H1 (cell line): ENCODE results near the gene ANKRD66. TPM values are rescaled to one million over a fixed set of nuclear protein-coding genes. Genes with fewer than 3 reads are reported as not detected.

Source experiments
- CTCF ChIA-PET: fragments of 300-600 bp; sonication (Branson Sonifier 250); formaldehyde crosslinking; loops from one replicate; lab custom pipeline; 2021; ENCODE audit not compliant: partially characterized antibody; lab: Charles Lee
- POLR2A ChIA-PET: fragments of 300-600 bp; sonication (Branson Sonifier 250); formaldehyde crosslinking; loops from one replicate; lab custom pipeline; 2021; ENCODE audit warnings: inconsistent platforms; ENCODE audit not compliant: partially characterized antibody; lab: Charles Lee
- DNase-seq, 2 experiments: peaks; one replicate each; pipeline versions ENCODE4 v3.0.0 to v3.0.0-alpha.2; 2010 to 2022; ENCODE audit warnings: low spot score in 2 of 2, low read depth in 1 of 2, mixed read lengths in 1 of 2
- FAIRE-seq: peaks from 2 replicates; lab custom pipeline; 2011; peaks lifted over from hg19 to GRCh38; lab: Jason Lieb, UNC
- H2AFZ ChIP-seq: 2 replicates; pipeline ENCODE4 v1.8.1; 2012; ENCODE audit warnings: low read length, inconsistent platforms
- H2AK5ac ChIP-seq: 2 replicates; pipeline ENCODE4 v1.6.1; 2013; ENCODE audit warnings: low read depth, low read length
- H2BK120ac ChIP-seq: replicated peaks from 2 replicates; pipeline ENCODE3; 2013; ENCODE audit warnings: low read depth, low read length, inconsistent platforms
- H2BK12ac ChIP-seq: 2 replicates; pipeline ENCODE4 v1.6.1; 2013; ENCODE audit warnings: low read depth, low read length
- H2BK15ac ChIP-seq: 2 replicates; pipeline ENCODE4 v1.6.1; 2013; ENCODE audit warnings: low read length
- H2BK20ac ChIP-seq: 2 replicates; pipeline ENCODE4 v1.6.1; 2013; ENCODE audit warnings: low read length
- H2BK5ac ChIP-seq: 2 replicates; pipeline ENCODE4 v1.6.1; 2013; ENCODE audit warnings: low read depth, low read length
- H3K14ac ChIP-seq: 2 replicates; pipeline ENCODE4 v1.6.1; 2013; ENCODE audit warnings: inconsistent platforms; ENCODE audit not compliant: insufficient read length
- H3K18ac ChIP-seq: 2 replicates; pipeline ENCODE4 v1.6.1; 2013; ENCODE audit warnings: low read length; ENCODE audit errors: extremely low read depth
- H3K23ac ChIP-seq: 2 replicates; pipeline ENCODE4 v1.6.1; 2013; ENCODE audit warnings: inconsistent platforms; ENCODE audit not compliant: insufficient read length
- H3K23me2 ChIP-seq: 2 replicates; pipeline ENCODE4 v1.6.1; 2013; ENCODE audit warnings: low read depth, low read length
- H3K27ac ChIP-seq: 2 replicates; pipeline ENCODE4 v1.6.1; 2011; ENCODE audit warnings: low read depth, low read length, inconsistent platforms
- H3K27me3 ChIP-seq, 4 experiments: replicated peaks in 1 of 4; 1 replicate in 1 of 4; 2 replicates in 3 of 4; pipeline versions ENCODE4 v1.6.1 to v1.8.1; 2011 to 2013; ENCODE audit warnings: low read length in 3 of 4, mild to moderate bottlenecking in 3 of 4, inconsistent platforms in 2 of 4, mixed read lengths in 2 of 4, moderate library complexity in 1 of 4; ENCODE audit not compliant: control insufficient read depth in 3 of 4, insufficient read depth in 3 of 4; ENCODE audit errors: extremely low read depth in 1 of 4
- H3K36me3 ChIP-seq, 4 experiments: 2 replicates each; pipeline versions ENCODE4 v1.6.1 to v1.8.1; 2011 to 2013; ENCODE audit warnings: mild to moderate bottlenecking in 4 of 4, low read length in 3 of 4, moderate library complexity in 2 of 4, control low read depth in 1 of 4, inconsistent platforms in 1 of 4; ENCODE audit not compliant: insufficient read depth in 4 of 4, control insufficient read depth in 2 of 4
- H3K4ac ChIP-seq: replicated peaks from 2 replicates; pipeline ENCODE3; 2013; ENCODE audit warnings: low read length, low read depth, mixed read lengths, inconsistent platforms; ENCODE audit not compliant: insufficient read length
- H3K4me1 ChIP-seq, 4 experiments: replicated peaks in 1 of 4; 1 replicate in 1 of 4; 2 replicates in 3 of 4; pipeline versions ENCODE4 v1.6.1 to v1.8.1; 2011 to 2013; ENCODE audit warnings: low read length in 3 of 4, inconsistent platforms in 2 of 4, mixed read lengths in 1 of 4; ENCODE audit not compliant: insufficient read depth in 4 of 4, control insufficient read depth in 3 of 4
- H3K4me2 ChIP-seq, 2 experiments: 2 replicates each; pipeline versions ENCODE4 v1.6.1 to v1.8.1; 2011 to 2013; ENCODE audit warnings: low read depth in 2 of 2, low read length in 2 of 2, control low read depth in 1 of 2, inconsistent platforms in 1 of 2, mild to moderate bottlenecking in 1 of 2; ENCODE audit not compliant: insufficient read depth in 1 of 2
- H3K4me3 ChIP-seq, 4 experiments: fragments of 200-600, 300-600 bp in 1 of 4; sonication (generic), shearing (Covaris generic), sonication (Bioruptor Twin) in 1 of 4; 2 replicates each; pipeline versions ENCODE4 v1.5.1 to v1.8.1; 2011 to 2016; ENCODE audit warnings: low read length in 4 of 4, low read depth in 3 of 4, control low read depth in 2 of 4, inconsistent platforms in 2 of 4, mild to moderate bottlenecking in 2 of 4, mixed read lengths in 1 of 4, moderate library complexity in 1 of 4; ENCODE audit not compliant: insufficient read depth in 2 of 4; ENCODE audit errors: extremely low read depth in 1 of 4
- H3K56ac ChIP-seq: replicated peaks from 2 replicates; pipeline ENCODE3; 2013; ENCODE audit warnings: low read depth, mild to moderate bottlenecking, mixed read lengths, low read length, inconsistent platforms; ENCODE audit not compliant: insufficient read length
- H3K79me1 ChIP-seq: 2 replicates; pipeline ENCODE4 v1.6.1; 2013; ENCODE audit warnings: low read depth, low read length, control low read depth
- H3K79me2 ChIP-seq, 2 experiments: 2 replicates each; pipeline versions ENCODE4 v1.6.1 to v1.8.1; 2012 to 2013; ENCODE audit warnings: low read length in 2 of 2, mild to moderate bottlenecking in 2 of 2, inconsistent platforms in 1 of 2; ENCODE audit not compliant: insufficient read depth in 2 of 2, control insufficient read depth in 1 of 2
- H3K9ac ChIP-seq, 4 experiments: replicated peaks in 1 of 4; 1 replicate in 1 of 4; 2 replicates in 3 of 4; pipeline versions ENCODE4 v1.6.1 to v1.8.1; 2011 to 2013; ENCODE audit warnings: low read depth in 3 of 4, low read length in 3 of 4, control low read depth in 2 of 4, mild to moderate bottlenecking in 2 of 4, moderate library complexity in 2 of 4, inconsistent platforms in 1 of 4; ENCODE audit errors: extremely low read depth in 1 of 4
- H3K9me3 ChIP-seq, 2 experiments: 2 replicates each; pipeline versions ENCODE4 v1.6.1 to v1.8.1; 2012 to 2013; ENCODE audit warnings: mild to moderate bottlenecking in 2 of 2, moderate library complexity in 2 of 2, control low read depth in 1 of 2, inconsistent platforms in 1 of 2, low read depth in 1 of 2, low read length in 1 of 2, mixed read lengths in 1 of 2; ENCODE audit not compliant: insufficient read depth in 2 of 2
- H4K20me1 ChIP-seq, 2 experiments: replicated peaks in 1 of 2; 2 replicates each; pipeline versions ENCODE3 to v1.8.1; 2011 to 2013; ENCODE audit warnings: inconsistent platforms in 2 of 2, low read length in 2 of 2, mild to moderate bottlenecking in 1 of 2; ENCODE audit not compliant: insufficient read depth in 2 of 2, control insufficient read depth in 1 of 2
- H4K5ac ChIP-seq: 2 replicates; pipeline ENCODE4 v1.6.1; 2013; ENCODE audit warnings: low read length, low read depth, mixed read lengths, inconsistent platforms; ENCODE audit not compliant: insufficient read length
- H4K8ac ChIP-seq: 2 replicates; pipeline ENCODE4 v1.8.0; 2013; ENCODE audit warnings: mild to moderate bottlenecking, moderate library complexity, low read length, inconsistent platforms; ENCODE audit not compliant: insufficient read depth; ENCODE audit errors: extremely low read depth
- H4K91ac ChIP-seq: replicated peaks from 2 replicates; pipeline ENCODE3; 2013; ENCODE audit warnings: low read length, mixed read lengths, inconsistent platforms; ENCODE audit not compliant: insufficient read length
- BRCA1 ChIP-seq: IDR thresholded peaks from 2 replicates; pipeline ENCODE4 v1.6.1; 2012; ENCODE audit warnings: low read depth, low read length, improper control_type of control experiment
- CHD2 ChIP-seq: IDR thresholded peaks from 2 replicates; pipeline ENCODE4 v1.6.1; 2012; ENCODE audit warnings: low read length, improper control_type of control experiment
- EGR1 ChIP-seq: IDR thresholded peaks from 2 replicates; pipeline ENCODE4 v1.6.1; 2011; ENCODE audit warnings: low read depth, low read length, borderline replicate concordance
- GABPA ChIP-seq: IDR thresholded peaks from 2 replicates; pipeline ENCODE4 v1.6.1; 2011; ENCODE audit warnings: mild to moderate bottlenecking, low read length, moderate library complexity, borderline replicate concordance; ENCODE audit not compliant: insufficient read depth
- GTF2F1 ChIP-seq: IDR thresholded peaks from 2 replicates; pipeline ENCODE4 v1.6.1; 2012; ENCODE audit warnings: low read depth, low read length, improper control_type of control experiment, borderline replicate concordance
- JUND ChIP-seq: IDR thresholded peaks from 2 replicates; pipeline ENCODE4 v1.6.1; 2011; ENCODE audit warnings: mild to moderate bottlenecking, improper control_type of control experiment, low read length
- MAFK ChIP-seq: IDR thresholded peaks from 2 replicates; pipeline ENCODE4 v1.6.1; 2012; ENCODE audit warnings: low read depth, mild to moderate bottlenecking, improper control_type of control experiment, low read length
- POU5F1 ChIP-seq: IDR thresholded peaks from 2 replicates; pipeline ENCODE4 v1.6.1; 2011; ENCODE audit warnings: low read depth, mild to moderate bottlenecking, low read length, moderate library complexity
- RBBP5 ChIP-seq: IDR thresholded peaks from 2 replicates; pipeline ENCODE4 v1.7.1; 2012; ENCODE audit warnings: low read depth, mild to moderate bottlenecking, inconsistent platforms, low read length, moderate library complexity, borderline replicate concordance
- SP1 ChIP-seq: IDR thresholded peaks from 2 replicates; pipeline ENCODE4 v1.6.1; 2011; ENCODE audit warnings: low read depth, low read length
- TCF12 ChIP-seq: IDR thresholded peaks from 2 replicates; pipeline ENCODE4 v1.6.1; 2011; ENCODE audit warnings: low read depth, mild to moderate bottlenecking, low read length
- TEAD4 ChIP-seq: IDR thresholded peaks from 2 replicates; pipeline ENCODE4 v1.6.1; 2012; ENCODE audit warnings: low read depth, low read length, inconsistent platforms, mixed read lengths
- WGBS, 2 experiments: shearing (Covaris generic) in 1 of 2; methylation state at CpG; one replicate each; pipeline versions ENCODE4 v1.1.6 to v1.1.7; 2013 to 2015; ENCODE audit warnings: low lambda C conversion rate in 2 of 2, mixed read lengths in 2 of 2, inconsistent platforms in 1 of 2, low coverage in 1 of 2, missing lambda C conversion rate in 1 of 2; ENCODE audit not compliant: insufficient replicate concordance in 2 of 2, insufficient coverage in 1 of 2, insufficient read length in 1 of 2; ENCODE audit errors: extremely low coverage in 1 of 2, missing lambda C conversion rate in 1 of 2; 5-methylcytosine and 5-hydroxymethylcytosine counted together
- polyA plus RNA-seq, 7 experiments: library from polyadenylated mRNA; depleted of rRNA in 3 of 7; stranded (reverse) in 5 of 7; unstranded in 2 of 7; fragments of >200 nt in 5 of 7; fragments of 200-250 nt in 2 of 7; gene quantifications; 1 replicate in 5 of 7; 2 replicates in 1 of 7; 4 replicates in 1 of 7; pipeline versions ENCODE4 v1.2.1 to v1.2.3, GENCODE V29; 2011 to 2013; ENCODE audit warnings: missing spikeins in 2 of 7, mixed read lengths in 2 of 7
- total RNA-seq: library from RNA; stranded (reverse); fragmentation: NEBNext Ultra II Directional; extraction: Animal tissue kit (Norgen Biotek cat#: 25700); gene quantifications from 2 replicates; pipeline ENCODE4 v1.2.1, GENCODE V29; 2021

The ANKRD66 gene
- total and polyA plus RNA-seq, 2 of the 8 experiments (the other 6 are each of a cell fraction or from before 2014, with no cell fraction given) = 0.05 TPM; not detected in 1

DNA sequence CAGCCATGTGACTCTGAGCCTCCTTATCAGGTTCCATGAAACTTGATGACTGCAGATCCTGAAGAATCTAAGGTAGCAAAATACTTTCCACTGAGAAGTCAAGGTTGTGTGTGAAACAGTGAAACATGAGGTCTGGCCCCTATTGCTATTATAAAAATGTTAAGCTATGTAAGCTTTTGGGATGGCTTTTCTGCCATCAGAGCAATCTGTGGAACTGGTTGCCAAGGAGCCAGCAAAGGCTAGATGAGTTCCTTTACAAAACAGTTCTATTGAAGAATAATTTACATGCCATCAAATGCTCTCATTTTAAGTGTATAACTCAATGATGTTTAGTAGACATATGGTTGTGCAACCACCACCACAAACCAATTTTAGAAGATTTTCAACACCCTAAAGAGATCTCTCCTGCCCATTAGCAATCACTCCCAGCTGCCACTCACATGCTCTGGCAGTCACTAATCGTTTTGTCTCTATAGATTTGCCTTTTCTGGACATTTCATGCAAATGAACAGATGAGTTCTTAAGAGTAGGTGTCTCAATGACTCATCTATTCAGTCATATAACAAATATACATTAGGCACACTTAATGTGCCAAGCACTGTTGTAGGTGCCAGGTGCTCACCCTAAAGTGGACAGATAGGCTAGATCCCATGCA is 26.6 kb downstream of the ANKRD66 start:
- ChIA-PET CTCF (interaction anchor here (0.7 to 1.8 kb wide), 3 partner anchors 39 to 836 kb away, joined by 3 to 4 read pairs (median 3); partner anchors contain the start of gene PLA2G7), POLR2A (no interaction called here)
- H4K8ac ChIP-seq = no peak overlapping the region
- no peak overlapping the region for H3K4me2 ChIP-seq
- H3K23me2 ChIP-seq = no peaks in the 10 kb centered on the region
- H3K9ac ChIP-seq = no peak overlapping the region
- H4K91ac ChIP-seq = no peak overlapping the region
- no peaks in the 10 kb centered on the region for H3K79me2 ChIP-seq
- no peaks in the 10 kb centered on the region for H3K36me3 ChIP-seq
- H3K27me3 ChIP-seq = no peaks in the 10 kb centered on the region
- no peak overlapping the region for H2BK20ac ChIP-seq
- H4K20me1 ChIP-seq = no peaks in the 10 kb centered on the region
- H4K5ac ChIP-seq = no peak overlapping the region
- H3K14ac ChIP-seq = no peak overlapping the region
- no peak for DNase-seq
- H3K4me3 ChIP-seq = no peak overlapping the region
- H3K23ac ChIP-seq = no peak overlapping the region
- TF ChIP-seq EGR1 (no peak), GABPA (no peak), JUND (no peak), SP1 (no peak), MAFK (no peak), TCF12 (no peak), CHD2 (no peak), POU5F1 (no peak), GTF2F1 (no peak), BRCA1 (no peak), RBBP5 (no peak), TEAD4 (no peak)
- H3K4me1 ChIP-seq = no peaks in the 10 kb centered on the region
- H2BK12ac ChIP-seq = no peak overlapping the region
- no peak overlapping the region for H2AFZ ChIP-seq
- no peak overlapping the region for H3K56ac ChIP-seq
- WGBS, 2 experiments = 82% methylated on average over 1 of the region's 1 CpG; no CpG with 5 or more reads in 1 of the 2 experiments
- H3K79me1 ChIP-seq = no peaks in the 10 kb centered on the region
- H3K4ac ChIP-seq = no peak overlapping the region
- no peak overlapping the region for H2BK120ac ChIP-seq
- no peaks in the 10 kb centered on the region for H3K9me3 ChIP-seq
- H2AK5ac ChIP-seq = no peak overlapping the region
- no peak overlapping the region for H2BK5ac ChIP-seq
- no peak for FAIRE-seq
- no peak overlapping the region for H2BK15ac ChIP-seq
- H3K27ac ChIP-seq = no peak overlapping the region
- H3K18ac ChIP-seq = no peak overlapping the region
